Measurements from ENCODE around the gene CCDC154.
"Not testable (repeated sequence)": the region's sequence is repeated elsewhere in the genome, so short reads cannot be mapped to it uniquely, and the experiment has no call there.

Gene CCDC154

GRCh38 chr16:1477033-1477432, 32.7 kb upstream of the CCDC154 start:
- Mint-ChIP-seq H3K27ac (no peak overlapping the region), H3K4me3 (no peak overlapping the region), H3K4me1 (peaks cover 20% of the 10 kb centered on the region), H3K27me3 (no peaks in the 10 kb centered on the region), H3K9me3 (no peaks in the 10 kb centered on the region), H3K36me3 (no peaks in the 10 kb centered on the region)

GRCh38 chr16:1475552-1476114, 31.3 kb upstream of the CCDC154 start:
- peak overlapping the region; percentile 89 for H3K4me3 Mint-ChIP-seq
- H3K36me3 Mint-ChIP-seq, result no peaks in the 10 kb centered on the region
- no peaks in the 10 kb centered on the region for H3K27me3 Mint-ChIP-seq
- peaks cover 32% of the 10 kb centered on the region for H3K4me1 Mint-ChIP-seq
- no peaks in the 10 kb centered on the region for H3K9me3 Mint-ChIP-seq
- peak overlapping the region; percentile 92 for H3K27ac Mint-ChIP-seq

GRCh38 chr16:1474796-1475551, 30.6 kb upstream of the CCDC154 start, which contains the start of gene CLCN7:
Gene CLCN7 (minus strand): TSS chr16:1475028. CDS start chr16:1474974, 54 bp downstream.
- Mint-ChIP-seq H3K4me1 (peaks cover 36% of the 10 kb centered on the region), H3K4me3 (peak within 1 kb of the TSS; percentile 89), H3K36me3 (no peaks in the 10 kb centered on the region), H3K27ac (peak within 1 kb of the TSS; percentile 92), H3K27me3 (no peaks in the 10 kb centered on the region), H3K9me3 (no peaks in the 10 kb centered on the region)

GRCh38 chr16:1474082-1474795, 29.9 kb upstream of the CCDC154 start:
- H3K36me3 Mint-ChIP-seq, result peaks cover 1% of the 10 kb centered on the region
- H3K27ac Mint-ChIP-seq, result peak overlapping the region; percentile 23
- H3K4me1 Mint-ChIP-seq, result peaks cover 43% of the 10 kb centered on the region
- no peaks in the 10 kb centered on the region for H3K27me3 Mint-ChIP-seq
- H3K9me3 Mint-ChIP-seq, result no peaks in the 10 kb centered on the region
- H3K4me3 Mint-ChIP-seq, result peak overlapping the region; percentile 84

GRCh38 chr16:1472974-1473373, 28.6 kb upstream of the CCDC154 start:
- Mint-ChIP-seq H3K27me3 (no peaks in the 10 kb centered on the region), H3K9me3 (no peaks in the 10 kb centered on the region), H3K4me1 (peaks cover 43% of the 10 kb centered on the region)

GRCh38 chr16:1471569-1472194, 27.3 kb upstream of the CCDC154 start:
- Mint-ChIP-seq H3K9me3 (no peaks in the 10 kb centered on the region), H3K36me3 (peaks cover 1% of the 10 kb centered on the region), H3K4me3 (no peak overlapping the region), H3K27me3 (no peaks in the 10 kb centered on the region), H3K4me1 (peaks cover 47% of the 10 kb centered on the region), H3K27ac (no peak overlapping the region)

More at GRCh38 chr16:1472974-1473373, 28.6 kb upstream of the CCDC154 start:
- Mint-ChIP-seq H3K27ac (no peak overlapping the region), H3K4me3 (peak overlapping the region; percentile 51), H3K36me3 (peaks cover 1% of the 10 kb centered on the region)

- Mint-ChIP-seq H3K4me3 (no peak overlapping the region), H3K9me3 (no peaks in the 10 kb centered on the region), H3K4me1 (peaks cover 43% of the 10 kb centered on the region), H3K27ac (no peak overlapping the region), H3K36me3 (peaks cover 1% of the 10 kb centered on the region), H3K27me3 (no peaks in the 10 kb centered on the region)
These were observed 26.3 kb upstream of the CCDC154 start for GRCh38 chr16:1470481-1471251.

- Mint-ChIP-seq H3K27ac (no peak overlapping the region), H3K4me3 (peak overlapping the region; percentile 62), H3K4me1 (peaks cover 39% of the 10 kb centered on the region), H3K9me3 (no peaks in the 10 kb centered on the region), H3K36me3 (peaks cover 1% of the 10 kb centered on the region), H3K27me3 (no peaks in the 10 kb centered on the region)
These were observed 25.4 kb upstream of the CCDC154 start for GRCh38 chr16:1469693-1470201.

GRCh38 chr16:1469141-1469540, 24.8 kb upstream of the CCDC154 start:
- H3K27ac Mint-ChIP-seq, H3K4me3 Mint-ChIP-seq, H3K9me3 Mint-ChIP-seq, H3K36me3 Mint-ChIP-seq, H3K27me3 Mint-ChIP-seq: not testable (repeated sequence)
- peaks cover 38% of the 10 kb centered on the region for H3K4me1 Mint-ChIP-seq

GRCh38 chr16:1468426-1468810, 24.1 kb upstream of the CCDC154 start:
- Mint-ChIP-seq H3K4me3 (no peak overlapping the region), H3K27ac (no peak overlapping the region), H3K4me1 (peaks cover 35% of the 10 kb centered on the region), H3K9me3 (no peaks in the 10 kb centered on the region), H3K36me3 (peaks cover 1% of the 10 kb centered on the region), H3K27me3 (no peaks in the 10 kb centered on the region)

GRCh38 chr16:1466968-1467521, 22.7 kb upstream of the CCDC154 start:
- peaks cover 3% of the 10 kb centered on the region for H3K36me3 Mint-ChIP-seq
- no peak overlapping the region for H3K4me3 Mint-ChIP-seq
- no peaks in the 10 kb centered on the region for H3K9me3 Mint-ChIP-seq
- no peak overlapping the region for H3K27ac Mint-ChIP-seq
- no peaks in the 10 kb centered on the region for H3K27me3 Mint-ChIP-seq
- H3K4me1 Mint-ChIP-seq, result peaks cover 27% of the 10 kb centered on the region

GRCh38 chr16:1466054-1466453, 21.7 kb upstream of the CCDC154 start:
- Mint-ChIP-seq H3K27ac (no peak overlapping the region), H3K4me1 (peaks cover 19% of the 10 kb centered on the region), H3K36me3 (peaks cover 3% of the 10 kb centered on the region), H3K27me3 (no peaks in the 10 kb centered on the region), H3K4me3 (no peak overlapping the region), H3K9me3 (no peaks in the 10 kb centered on the region)

- H3K9me3 Mint-ChIP-seq, result no peaks in the 10 kb centered on the region
- no peak overlapping the region for H3K27ac Mint-ChIP-seq
- H3K4me3 Mint-ChIP-seq, result no peak overlapping the region
- peaks cover 14% of the 10 kb centered on the region for H3K4me1 Mint-ChIP-seq
- peaks cover 3% of the 10 kb centered on the region for H3K36me3 Mint-ChIP-seq
- H3K27me3 Mint-ChIP-seq, result no peaks in the 10 kb centered on the region
These were observed 21.2 kb upstream of the CCDC154 start for GRCh38 chr16:1465567-1465915.

- Mint-ChIP-seq H3K27ac (no peak overlapping the region), H3K4me1 (peaks cover 10% of the 10 kb centered on the region), H3K27me3 (no peaks in the 10 kb centered on the region), H3K36me3 (peaks cover 3% of the 10 kb centered on the region), H3K9me3 (no peaks in the 10 kb centered on the region), H3K4me3 (no peak overlapping the region)
These were observed 20.7 kb upstream of the CCDC154 start for GRCh38 chr16:1464894-1465566.
